IMR-90 (cell line): ENCODE results near the gene AUH. TPM values are rescaled to one million over a fixed set of nuclear protein-coding genes. Genes with fewer than 3 reads are reported as not detected.

Experiments used
- ATAC-seq: fragments of 200-7000 bp; cut with Tn5 transposase; 2 replicates; pipeline ENCODE4 v1.9.1; 2020; ENCODE audit warnings: low read depth, mild to moderate bottlenecking, moderate library complexity
- BruUV-seq: library from RNA; stranded (reverse); fragments of 400-500 nt; replicated peaks from 2 replicates; lab custom pipeline; 2021; lab: Mats Ljungman, UMichigan
- CTCF ChIA-PET: fragments of 300-600 bp; formaldehyde crosslinking; extraction: SDS; loops from one replicate; lab custom pipeline; 2021; ENCODE audit warnings: antibody characterized with exemption; lab: Yijun Ruan, JAX
- POLR2A ChIA-PET: fragments of 300-600 bp; sonication (Branson Sonifier 250); formaldehyde crosslinking; loops from one replicate; lab custom pipeline; 2022; ENCODE audit warnings: antibody characterized with exemption; ENCODE audit not compliant: unreplicated experiment; lab: Charles Lee
- DNase-seq: peaks from one replicate; pipeline ENCODE4 v3.0.0; 2013
- H2AFZ ChIP-seq: replicated peaks from 2 replicates; pipeline ENCODE3; 2013; ENCODE audit warnings: low read length, mild to moderate bottlenecking; ENCODE audit not compliant: poor library complexity
- H2AK5ac ChIP-seq: 2 replicates; pipeline ENCODE4 v1.6.1; 2013; ENCODE audit warnings: low read depth, low read length, inconsistent platforms
- H2AK9ac ChIP-seq: replicated peaks from 2 replicates; pipeline ENCODE3; 2013; ENCODE audit warnings: mild to moderate bottlenecking, low read depth, low read length, moderate library complexity; ENCODE audit not compliant: poor library complexity
- H2BK120ac ChIP-seq: 2 replicates; pipeline ENCODE4 v1.6.1; 2013; ENCODE audit warnings: low read depth, low read length, inconsistent platforms
- H2BK15ac ChIP-seq: 3 replicates; pipeline ENCODE4 v1.6.1; 2013; ENCODE audit warnings: low read depth, low read length, inconsistent platforms
- H2BK20ac ChIP-seq: 2 replicates; pipeline ENCODE4 v1.6.1; 2013; ENCODE audit warnings: low read depth, mild to moderate bottlenecking, inconsistent platforms, low read length, moderate library complexity
- H2BK5ac ChIP-seq: 2 replicates; pipeline ENCODE4 v1.6.1; 2013; ENCODE audit warnings: mild to moderate bottlenecking, low read depth, low read length, inconsistent platforms; ENCODE audit not compliant: poor library complexity, severe bottlenecking
- H3K14ac ChIP-seq: replicated peaks from 2 replicates; pipeline ENCODE4 v1.6.1; 2013; ENCODE audit warnings: low read depth, low read length, inconsistent platforms
- H3K18ac ChIP-seq: 2 replicates; pipeline ENCODE4 v1.6.1; 2013; ENCODE audit warnings: low read depth, low read length, control low read depth
- H3K23ac ChIP-seq: 2 replicates; pipeline ENCODE4 v1.6.1; 2013; ENCODE audit warnings: low read depth, low read length, inconsistent platforms
- H3K27ac ChIP-seq: 2 replicates; pipeline ENCODE4 v1.5.1; 2013; ENCODE audit warnings: mild to moderate bottlenecking, control low read depth, low read length; ENCODE audit not compliant: insufficient read depth
- H3K27me3 ChIP-seq: 2 replicates; pipeline ENCODE4 v1.6.1; 2013; ENCODE audit warnings: low read length; ENCODE audit not compliant: control insufficient read depth, insufficient read depth
- H3K36me3 ChIP-seq: 2 replicates; pipeline ENCODE4 v1.6.1; 2013; ENCODE audit warnings: low read length, mixed read lengths; ENCODE audit not compliant: control insufficient read depth, insufficient read depth
- H3K4ac ChIP-seq: 2 replicates; pipeline ENCODE4 v1.6.1; 2013; ENCODE audit warnings: low read depth, low read length, inconsistent platforms
- H3K4me1 ChIP-seq: 2 replicates; pipeline ENCODE4 v1.6.1; 2013; ENCODE audit warnings: low read length, mixed read lengths; ENCODE audit not compliant: control insufficient read depth, insufficient read depth
- H3K4me2 ChIP-seq: 2 replicates; pipeline ENCODE4 v1.6.1; 2013; ENCODE audit warnings: low read depth, mild to moderate bottlenecking, control low read depth, low read length, moderate library complexity
- H3K4me3 ChIP-seq: 2 replicates; pipeline ENCODE4 v1.5.1; 2013; ENCODE audit warnings: low read depth, mild to moderate bottlenecking, control low read depth, low read length, moderate library complexity; ENCODE audit not compliant: insufficient read depth
- H3K56ac ChIP-seq: 2 replicates; pipeline ENCODE4 v1.6.1; 2013; ENCODE audit warnings: low read length, inconsistent platforms; ENCODE audit not compliant: insufficient read depth; ENCODE audit errors: extremely low read depth
- H3K79me1 ChIP-seq, 2 experiments: 2 replicates each; pipeline ENCODE4 v1.6.1; 2013; ENCODE audit warnings: low read length in 2 of 2, inconsistent platforms in 1 of 2, low read depth in 1 of 2
- H3K9ac ChIP-seq: 2 replicates; pipeline ENCODE4 v1.6.1; 2013; ENCODE audit warnings: low read depth, low read length, control low read depth
- H3K9me1 ChIP-seq: 2 replicates; pipeline ENCODE4 v1.6.1; 2013; ENCODE audit warnings: low read length, inconsistent platforms; ENCODE audit not compliant: insufficient read depth
- H3K9me3 ChIP-seq: 2 replicates; pipeline ENCODE4 v1.6.1; 2013; ENCODE audit warnings: low read length; ENCODE audit not compliant: control insufficient read depth, insufficient read depth
- H4K20me1 ChIP-seq: 2 replicates; pipeline ENCODE4 v1.6.1; 2013; ENCODE audit warnings: low read length, inconsistent platforms; ENCODE audit not compliant: insufficient read depth
- H4K5ac ChIP-seq: 2 replicates; pipeline ENCODE4 v1.6.1; 2013; ENCODE audit warnings: mild to moderate bottlenecking, low read depth, low read length, control low read depth
- H4K8ac ChIP-seq, 2 experiments: 2 replicates each; pipeline ENCODE4 v1.6.1; 2013; ENCODE audit warnings: low read depth in 2 of 2, low read length in 2 of 2, control low read depth in 1 of 2, inconsistent platforms in 1 of 2
- H4K91ac ChIP-seq: 2 replicates; pipeline ENCODE4 v1.6.1; 2013; ENCODE audit warnings: low read depth, low read length, inconsistent platforms; ENCODE audit not compliant: insufficient read depth
- CEBPB ChIP-seq: IDR thresholded peaks from 2 replicates; pipeline ENCODE4 v1.6.1; 2012; ENCODE audit warnings: low read depth, low read length, improper control_type of control experiment
- CHD1 ChIP-seq: IDR thresholded peaks from 2 replicates; pipeline ENCODE4 v1.6.1; 2012; ENCODE audit warnings: low read depth, low read length, improper control_type of control experiment
- MAZ ChIP-seq: IDR thresholded peaks from 2 replicates; pipeline ENCODE4 v1.6.1; 2012; ENCODE audit warnings: low read depth, mild to moderate bottlenecking, low read length, improper control_type of control experiment, moderate library complexity, borderline replicate concordance
- POLR2A ChIP-seq: IDR thresholded peaks from 2 replicates; pipeline ENCODE4 v1.6.1; 2012; ENCODE audit warnings: mild to moderate bottlenecking, low read depth, low read length
- SMC3 ChIP-seq: fragments of 150-350 bp; IDR thresholded peaks from 2 replicates; pipeline ENCODE4 v1.6.1; 2016; ENCODE audit warnings: low read depth, mild to moderate bottlenecking, antibody characterized with exemption, low read length, moderate library complexity
- WGBS, 2 experiments: methylation state at CpG; one replicate each; pipeline versions ENCODE4 v1.1.5 to v1.1.7; 2013; ENCODE audit warnings: missing lambda C conversion rate in 2 of 2; ENCODE audit not compliant: insufficient read length in 1 of 2; ENCODE audit errors: extremely low coverage in 2 of 2; 5-methylcytosine and 5-hydroxymethylcytosine counted together
- dilution Hi-C: fragments of 300-500 bp; cut with HindIII; formaldehyde crosslinking; loops from one replicate; pipeline ENCODE4 v1.14.3; 2018; ENCODE audit warnings: low sequenced_read_pairs; ENCODE audit not compliant: unreplicated experiment
- in situ Hi-C: fragments of 300-500 bp; cut with MboI; formaldehyde crosslinking; loops from 3 replicates; pipeline ENCODE4 v1.14.3; 2019; ENCODE audit warnings: low sequenced_read_pairs, inconsistent platforms, mixed read lengths
- intact Hi-C: fragments of 100-400 bp; cut with micrococcal nuclease; formaldehyde crosslinking; loops from 2 replicates; pipeline ENCODE4 v1.10.0; 2022
- polyA plus RNA-seq, 3 experiments: library from polyadenylated mRNA; depleted of rRNA; stranded (reverse); fragments of >200 nt; gene quantifications; 2 replicates each; pipeline ENCODE4 v1.2.3, GENCODE V29; 2012; ENCODE audit warnings: low replicate concordance in 1 of 3
- total RNA-seq: library from RNA; depleted of rRNA; stranded (reverse); fragments of >200 nt; gene quantifications from 2 replicates; pipeline ENCODE4 v1.2.3, GENCODE V29; 2012
- TF ChIP-seq, protein P1 (sequence below): fragments of 150-350 bp; IDR thresholded peaks from 2 replicates; pipeline ENCODE4 v1.6.1; 2017; ENCODE audit warnings: mild to moderate bottlenecking, antibody characterized with exemption, low read length, low read depth

AUH gene
- total and polyA plus RNA-seq, 2 of the 4 experiments (the other 2 are of a cell fraction) = 5.9 to 8.1 TPM

DNA sequence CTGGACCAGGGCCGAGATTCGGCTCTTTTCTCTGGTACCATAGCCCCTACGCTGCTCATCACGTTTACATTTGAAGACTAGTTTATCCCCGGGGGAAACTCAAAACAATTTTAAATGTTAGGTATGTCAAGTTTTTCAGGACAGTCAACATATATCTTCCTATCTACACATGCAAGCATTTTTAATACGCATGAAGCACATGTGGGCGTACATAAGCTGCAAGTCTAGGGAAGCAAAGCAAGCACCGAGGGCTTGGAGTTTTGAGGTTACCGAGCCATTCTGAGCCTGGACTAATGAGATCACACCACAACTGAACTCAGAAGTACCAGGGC lies 154.4 kb downstream of the AUH start:
- Histone ChIP-seq H4K91ac (no peak overlapping the region; the same call in 1 of the 2 replicates), H3K9me3 (peaks cover 5% of the 10 kb centered on the region), H3K9ac (no peak overlapping the region), H3K36me3 (no peaks in the 10 kb centered on the region), H4K5ac (no peak overlapping the region), H3K79me1 (no peaks in the 10 kb centered on the region), H3K18ac (peak overlapping the region; percentile 7; the same call in 1 of the 2 replicates), H2BK15ac (no peak overlapping the region; the same call in 2 of the 3 replicates), H2AFZ (peak overlapping the region; percentile 45), H3K4me2 (peak overlapping the region; percentile 0; the same call in 1 of the 2 replicates), H3K27ac (peak overlapping the region; percentile 53; the same call in 1 of the 2 replicates), H2BK120ac (no peak overlapping the region), H3K56ac (no peak overlapping the region), H3K4me1 (peaks cover 9% of the 10 kb centered on the region), H3K23ac (no peak overlapping the region), H3K4ac (peak overlapping the region; percentile 34), H2BK20ac (0 out of 2 replicates have a peak overlapping the region, but pooled peaks have one; percentile 17), H2AK9ac (no peak overlapping the region), H4K20me1 (no peaks in the 10 kb centered on the region), H3K14ac (0 out of 2 replicates have a peak overlapping the region, but pooled peaks have one; percentile 18), H2AK5ac (no peak overlapping the region; the same call in 1 of the 2 replicates), H4K8ac (peak overlapping the region in 1 of 2 experiments; percentile 20; a peak in 1 of 4 replicates), H2BK5ac (peak overlapping the region; percentile 31), H3K27me3 (no peaks in the 10 kb centered on the region), H3K4me3 (no peak overlapping the region), H3K9me1 (no peaks in the 10 kb centered on the region)
- POLR2A ChIA-PET = no interaction called here
- dilution Hi-C loops (no loop called here), in situ Hi-C loops (no loop called here), intact Hi-C loops (no loop called here)
- DNase-seq (no peak), ATAC-seq (no peak)
- CTCF ChIA-PET = interaction anchor here (1.3 to 1.4 kb wide), 2 partner anchors 8 to 9 kb away, joined by 3 to 4 read pairs; no protein-coding TSS in a partner anchor
- 80% methylated on average over 1 of the region's 9 CpGs; no CpG with 5 or more reads in 1 of the 2 experiments for WGBS, 2 experiments
- no TSS peak for BruUV-seq
- no peak for TF ChIP-seq MAZ
- TF ChIP-seq CEBPB = no peak
- TF ChIP-seq SMC3 = no peak
- TF ChIP-seq POLR2A = no peak
- TF ChIP-seq, protein P1, sequence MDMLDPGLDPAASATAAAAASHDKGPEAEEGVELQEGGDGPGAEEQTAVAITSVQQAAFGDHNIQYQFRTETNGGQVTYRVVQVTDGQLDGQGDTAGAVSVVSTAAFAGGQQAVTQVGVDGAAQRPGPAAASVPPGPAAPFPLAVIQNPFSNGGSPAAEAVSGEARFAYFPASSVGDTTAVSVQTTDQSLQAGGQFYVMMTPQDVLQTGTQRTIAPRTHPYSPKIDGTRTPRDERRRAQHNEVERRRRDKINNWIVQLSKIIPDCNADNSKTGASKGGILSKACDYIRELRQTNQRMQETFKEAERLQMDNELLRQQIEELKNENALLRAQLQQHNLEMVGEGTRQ = no peak
- no peak for TF ChIP-seq CHD1
